Measurements from ENCODE around the gene LGALS7B. TPM values are rescaled to one million over a fixed set of nuclear protein-coding genes. Genes with fewer than 3 reads are reported as not detected.
"Not testable (repeated sequence)": the region's sequence is repeated elsewhere in the genome, so short reads cannot be mapped to it uniquely, and the experiment has no call there.

LGALS7B gene
- total RNA-seq, 3 donors from 2014 or later (not counting 1 experiment from before 2014, with no cell fraction given) = not detected

DNA sequence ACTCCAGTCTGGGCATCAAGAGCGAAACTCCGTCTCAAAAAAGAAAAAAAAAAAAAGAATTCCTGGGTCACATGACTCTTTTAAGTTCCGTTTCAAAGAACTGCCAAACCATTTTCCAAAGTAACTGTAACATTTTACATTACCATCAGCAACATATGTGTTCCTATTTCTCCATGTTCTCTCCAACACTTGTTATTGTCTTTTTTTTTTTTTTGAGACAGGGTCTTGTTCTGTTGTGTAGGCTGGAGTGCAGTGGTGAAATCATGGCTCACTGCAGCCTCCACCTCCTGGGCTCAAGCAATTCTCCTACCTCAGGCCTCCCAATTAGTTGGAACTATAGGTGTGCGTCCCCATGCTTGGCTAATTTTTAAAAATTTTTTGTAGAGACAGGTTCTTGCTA is 6.5 kb downstream of the LGALS7B start:
- Histone ChIP-seq H3K4me1 (ENCODE audit: control insufficient read depth, insufficient read depth, low read length) (peaks cover 13% of the 10 kb centered on the region), H3K4me3 (ENCODE audit: low read length) (no peak overlapping the region), H3K36me3 (ENCODE audit: control insufficient read depth, insufficient read depth, low read length) (no peaks in the 10 kb centered on the region), H3K9me3 (ENCODE audit: control insufficient read depth, insufficient read depth, low read length) (no peaks in the 10 kb centered on the region), H3K27ac (ENCODE audit: low read length) (no peak overlapping the region), H3K27me3 (ENCODE audit: control insufficient read depth, insufficient read depth, low read length) (no peaks in the 10 kb centered on the region)
- H3K27ac Mint-ChIP-seq = no peak overlapping the region
- ATAC-seq (no peak), DNase-seq (no peak)
- WGBS (ENCODE audit: insufficient coverage) = 94% methylated on average over 4 of the region's 4 CpGs
- H3K4me1 Mint-ChIP-seq = no peaks in the 10 kb centered on the region
- H3K4me3 Mint-ChIP-seq = no peak overlapping the region
- intact Hi-C loops (cut with micrococcal nuclease) = no loop called here
- no peaks in the 10 kb centered on the region for H3K9me3 Mint-ChIP-seq
- no peaks in the 10 kb centered on the region for H3K36me3 Mint-ChIP-seq
- TF ChIP-seq, protein P1, sequence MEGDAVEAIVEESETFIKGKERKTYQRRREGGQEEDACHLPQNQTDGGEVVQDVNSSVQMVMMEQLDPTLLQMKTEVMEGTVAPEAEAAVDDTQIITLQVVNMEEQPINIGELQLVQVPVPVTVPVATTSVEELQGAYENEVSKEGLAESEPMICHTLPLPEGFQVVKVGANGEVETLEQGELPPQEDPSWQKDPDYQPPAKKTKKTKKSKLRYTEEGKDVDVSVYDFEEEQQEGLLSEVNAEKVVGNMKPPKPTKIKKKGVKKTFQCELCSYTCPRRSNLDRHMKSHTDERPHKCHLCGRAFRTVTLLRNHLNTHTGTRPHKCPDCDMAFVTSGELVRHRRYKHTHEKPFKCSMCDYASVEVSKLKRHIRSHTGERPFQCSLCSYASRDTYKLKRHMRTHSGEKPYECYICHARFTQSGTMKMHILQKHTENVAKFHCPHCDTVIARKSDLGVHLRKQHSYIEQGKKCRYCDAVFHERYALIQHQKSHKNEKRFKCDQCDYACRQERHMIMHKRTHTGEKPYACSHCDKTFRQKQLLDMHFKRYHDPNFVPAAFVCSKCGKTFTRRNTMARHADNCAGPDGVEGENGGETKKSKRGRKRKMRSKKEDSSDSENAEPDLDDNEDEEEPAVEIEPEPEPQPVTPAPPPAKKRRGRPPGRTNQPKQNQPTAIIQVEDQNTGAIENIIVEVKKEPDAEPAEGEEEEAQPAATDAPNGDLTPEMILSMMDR (IDR thresholded peaks at IDR 0.05) = no peak
- no peaks in the 10 kb centered on the region for H3K27me3 Mint-ChIP-seq (ENCODE audit: low read depth in 2 of 2)

DNA sequence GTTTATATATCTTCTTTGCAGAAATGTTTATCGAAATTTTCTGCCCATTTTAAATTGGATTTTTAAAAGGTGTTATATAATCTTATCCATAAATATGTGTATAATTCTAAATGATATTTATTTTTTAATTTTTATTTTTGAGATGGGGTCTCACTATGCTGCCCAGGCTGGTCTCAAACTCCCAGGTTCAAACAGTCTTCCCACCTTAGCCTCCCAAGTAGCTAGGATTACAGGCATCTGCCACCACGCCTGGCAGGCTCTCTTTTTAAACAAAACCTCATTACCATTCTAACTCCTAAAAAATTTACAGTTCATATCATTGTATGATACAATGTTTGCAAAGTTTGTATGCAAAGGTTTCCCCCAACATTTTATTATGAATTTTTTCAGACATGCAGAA is 7.2 kb downstream of the LGALS7B start:
- Mint-ChIP-seq H3K4me1 (no peaks in the 10 kb centered on the region), H3K36me3 (no peaks in the 10 kb centered on the region), H3K27me3 (ENCODE audit: low read depth in 2 of 2) (no peaks in the 10 kb centered on the region), H3K4me3 (no peak overlapping the region), H3K9me3 (no peaks in the 10 kb centered on the region), H3K27ac (no peak overlapping the region)
- Histone ChIP-seq H3K27ac (ENCODE audit: low read length) (no peak overlapping the region), H3K4me3 (ENCODE audit: low read length) (no peak overlapping the region), H3K9me3 (ENCODE audit: control insufficient read depth, insufficient read depth, low read length) (no peaks in the 10 kb centered on the region), H3K4me1 (ENCODE audit: control insufficient read depth, insufficient read depth, low read length) (peaks cover 12% of the 10 kb centered on the region), H3K36me3 (ENCODE audit: control insufficient read depth, insufficient read depth, low read length) (no peaks in the 10 kb centered on the region), H3K27me3 (ENCODE audit: control insufficient read depth, insufficient read depth, low read length) (no peaks in the 10 kb centered on the region)
- intact Hi-C loops (cut with micrococcal nuclease) = no loop called here
- DNase-seq (no peak), ATAC-seq (no peak)
- 78% methylated on average over 1 of the region's 2 CpGs for WGBS (ENCODE audit: insufficient coverage)
- TF ChIP-seq, protein P1 (IDR thresholded peaks at IDR 0.05) = no peak

DNA sequence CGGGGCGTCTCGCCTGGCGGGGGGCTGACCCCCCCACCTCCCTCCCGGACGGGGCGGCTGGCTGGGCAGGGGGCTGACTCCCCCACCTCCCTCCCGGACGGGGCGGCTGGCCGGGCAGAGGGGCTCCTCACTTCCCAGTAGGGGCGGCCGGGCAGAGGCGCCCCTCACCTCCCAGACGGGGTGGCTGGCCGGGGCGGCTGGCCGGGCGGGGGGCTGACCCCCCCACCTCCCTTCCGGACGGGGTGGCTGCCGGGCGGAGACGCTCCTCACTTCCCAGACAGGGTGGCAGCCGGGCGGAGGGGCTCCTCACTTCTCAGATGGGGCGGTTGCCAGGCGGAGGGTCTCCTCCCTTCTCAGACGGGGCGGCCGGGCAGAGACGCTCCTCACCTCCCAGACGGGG is 8.8 kb downstream of the LGALS7B start:
- H3K27me3 ChIP-seq (ENCODE audit: control insufficient read depth, insufficient read depth, low read length); H3K27ac Mint-ChIP-seq; H3K4me3 ChIP-seq (ENCODE audit: low read length); H3K27ac ChIP-seq (ENCODE audit: low read length); DNase-seq; H3K9me3 ChIP-seq (ENCODE audit: control insufficient read depth, insufficient read depth, low read length); H3K36me3 Mint-ChIP-seq; H3K4me3 Mint-ChIP-seq; ATAC-seq; H3K4me1 Mint-ChIP-seq; H3K4me1 ChIP-seq (ENCODE audit: control insufficient read depth, insufficient read depth, low read length); H3K36me3 ChIP-seq (ENCODE audit: control insufficient read depth, insufficient read depth, low read length); H3K27me3 Mint-ChIP-seq (ENCODE audit: low read depth in 2 of 2); H3K9me3 Mint-ChIP-seq; intact Hi-C loops (cut with micrococcal nuclease): not testable (repeated sequence)
- no CpG with 5 or more reads among the region's 33 CpGs for WGBS (ENCODE audit: insufficient coverage)

DNA sequence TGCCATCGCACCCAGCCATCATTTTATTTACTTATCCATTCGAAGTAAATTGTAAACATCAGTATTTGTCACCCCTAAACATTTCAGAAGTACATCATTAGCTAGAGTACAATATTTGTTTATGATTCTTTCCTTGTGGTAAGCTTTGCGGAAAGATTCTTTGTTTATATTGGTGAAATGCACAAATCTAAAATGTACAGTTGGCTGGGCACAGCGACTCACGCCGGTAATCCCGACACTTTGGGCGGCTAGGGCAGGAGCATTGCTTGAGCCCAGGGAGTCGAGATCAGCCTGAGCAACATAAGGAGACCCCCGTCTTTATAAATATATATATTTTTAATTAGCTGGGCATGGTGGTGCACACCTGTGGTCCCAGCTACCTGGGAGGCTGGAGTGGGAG is 10.1 kb downstream of the LGALS7B start:
- DNase-seq (no peak), ATAC-seq (no peak)
- Histone ChIP-seq H3K4me3 (ENCODE audit: low read length) (no peak overlapping the region), H3K27me3 (ENCODE audit: control insufficient read depth, insufficient read depth, low read length) (no peaks in the 10 kb centered on the region), H3K9me3 (ENCODE audit: control insufficient read depth, insufficient read depth, low read length) (no peaks in the 10 kb centered on the region), H3K27ac (ENCODE audit: low read length) (no peak overlapping the region), H3K36me3 (ENCODE audit: control insufficient read depth, insufficient read depth, low read length) (no peaks in the 10 kb centered on the region), H3K4me1 (ENCODE audit: control insufficient read depth, insufficient read depth, low read length) (no peaks in the 10 kb centered on the region)
- no peak overlapping the region for H3K4me3 Mint-ChIP-seq
- intact Hi-C loops (cut with micrococcal nuclease) = no loop called here
- WGBS (ENCODE audit: insufficient coverage) = 91% methylated on average over 8 of the region's 10 CpGs
- H3K9me3 Mint-ChIP-seq = no peaks in the 10 kb centered on the region
- no peaks in the 10 kb centered on the region for H3K27me3 Mint-ChIP-seq (ENCODE audit: low read depth in 2 of 2)
- H3K4me1 Mint-ChIP-seq = no peaks in the 10 kb centered on the region
- H3K36me3 Mint-ChIP-seq = no peaks in the 10 kb centered on the region
- no peak overlapping the region for H3K27ac Mint-ChIP-seq
- TF ChIP-seq, protein P1 (IDR thresholded peaks at IDR 0.05) = no peak

Data from natural killer cell (primary cell).